HG03066 (cell line): ENCODE results near the gene ANKRD11.
"Not testable (repeated sequence)": the region's sequence is repeated elsewhere in the genome, so short reads cannot be mapped to it uniquely, and the experiment has no call there.

Experiments
- ATAC-seq: cut with Tn5 transposase; IDR thresholded peaks from one replicate; pipeline ENCODE4 v1.9.1; 2021; ENCODE audit warnings: low read depth; ENCODE audit not compliant: unreplicated experiment

ANKRD11 gene

GRCh38 chr16:89454378-89455125 lies 35.8 kb downstream of the ANKRD11 start:
- not testable (repeated sequence) for ATAC-seq

- ATAC-seq: no peak
Observed at GRCh38 chr16:89453501-89454321, 36.6 kb downstream of the ANKRD11 start.

DNA sequence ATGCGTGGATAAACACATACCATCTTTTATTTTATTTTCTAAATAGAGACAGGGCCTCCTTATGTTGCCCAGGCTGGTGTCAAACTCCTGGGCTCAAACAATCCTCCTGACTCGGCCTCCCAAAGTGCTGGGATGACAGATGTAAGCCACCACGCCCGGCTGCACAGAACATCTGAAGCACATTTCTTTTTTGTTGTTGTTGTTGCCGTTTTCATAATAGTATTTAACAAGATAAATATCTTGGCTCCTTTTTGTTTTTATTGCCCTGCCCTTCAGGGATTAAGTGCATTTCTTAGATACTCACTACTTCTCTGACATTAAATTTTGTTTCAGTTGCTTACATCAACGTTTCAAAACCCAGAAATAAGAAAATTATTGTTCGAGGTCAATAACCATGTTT lies 37.4 kb downstream of the ANKRD11 start:
- no peak for ATAC-seq

DNA sequence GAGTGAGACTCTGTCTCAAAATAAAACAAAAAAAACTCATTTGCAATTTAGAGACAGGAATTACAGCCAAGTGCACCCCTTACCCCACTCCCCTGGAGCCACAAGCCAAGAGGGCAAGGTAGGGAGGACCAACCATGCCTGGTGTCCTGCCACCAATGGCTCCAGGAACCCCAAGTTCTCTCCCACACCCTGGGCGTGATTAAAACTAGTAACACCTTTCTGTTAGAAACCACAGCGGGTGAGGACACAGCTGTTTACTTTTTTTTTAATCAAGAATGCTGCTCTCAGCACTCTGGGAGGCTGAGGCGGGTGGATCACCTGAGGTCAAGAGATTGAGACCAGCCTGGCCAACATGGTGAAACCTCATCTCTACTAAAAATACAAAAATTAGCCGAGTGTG lies 38.1 kb downstream of the ANKRD11 start:
- ATAC-seq: no peak

DNA sequence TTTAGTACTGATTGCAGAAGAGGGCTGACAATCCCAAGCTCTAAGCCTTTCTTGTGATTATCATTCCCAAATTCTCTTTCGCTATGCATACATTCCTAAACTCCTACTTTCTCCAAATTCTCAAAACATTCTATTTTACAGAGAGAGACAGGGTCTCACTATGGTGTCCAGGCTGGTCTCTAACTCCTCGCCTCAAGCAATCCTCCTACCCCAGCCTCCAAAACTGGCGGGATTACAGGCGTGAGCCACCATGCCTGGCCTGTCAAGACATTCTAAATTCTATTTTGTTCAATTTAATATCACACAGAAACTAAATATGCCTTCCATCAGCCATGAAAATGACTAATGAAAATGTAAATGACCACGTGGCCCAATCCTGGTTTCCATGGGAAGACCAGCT lies 39.8 kb downstream of the ANKRD11 start:
- ATAC-seq: no peak

- no peak for ATAC-seq
Observed at GRCh38 chr16:89449726-89450335, 40.5 kb downstream of the ANKRD11 start.

GRCh38 chr16:89448656-89449055 lies 41.7 kb downstream of the ANKRD11 start:
- ATAC-seq: no peak

GRCh38 chr16:89446975-89447293 lies 43.4 kb downstream of the ANKRD11 start:
- no peak for ATAC-seq

DNA sequence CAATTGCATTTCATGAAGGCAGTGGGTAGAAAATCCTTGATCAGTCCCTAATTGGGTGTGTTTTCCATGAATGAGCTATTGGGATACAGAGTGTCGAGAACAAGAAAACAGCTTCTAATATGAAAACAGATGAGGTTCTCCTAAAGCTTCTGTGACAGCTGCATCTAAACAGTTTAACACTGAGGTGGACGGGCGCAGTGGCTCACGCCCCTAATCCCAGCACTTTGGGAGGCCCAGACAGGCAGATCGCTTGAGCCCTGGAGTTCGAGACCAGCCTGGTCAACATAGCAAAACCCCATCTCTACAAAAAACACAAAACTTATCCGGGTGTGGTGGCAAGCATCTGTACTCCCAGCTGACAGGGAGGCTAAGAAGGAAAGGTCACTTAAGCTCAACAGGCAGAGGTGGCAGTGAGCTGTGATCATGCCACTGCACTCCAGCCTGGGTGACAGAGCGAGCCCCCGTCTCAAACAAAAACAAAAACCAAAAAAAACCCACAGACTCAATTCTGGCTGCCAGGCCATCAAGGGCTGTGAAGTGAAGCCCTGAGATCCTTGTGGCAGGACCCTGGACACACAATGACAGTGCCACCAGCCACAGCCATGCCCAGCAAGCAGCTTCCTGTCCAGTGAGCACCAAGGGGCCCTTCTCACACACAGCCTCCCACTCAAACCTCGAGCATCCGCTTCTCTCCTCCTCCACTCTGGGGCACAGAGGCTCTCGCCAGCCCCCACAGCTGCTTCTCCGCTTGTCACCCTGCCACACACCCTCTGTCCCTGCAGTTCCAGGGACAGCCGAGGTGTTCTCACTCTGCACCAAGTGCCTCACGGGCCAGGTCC lies 44.0 kb downstream of the ANKRD11 start:
- ATAC-seq: no peak

DNA sequence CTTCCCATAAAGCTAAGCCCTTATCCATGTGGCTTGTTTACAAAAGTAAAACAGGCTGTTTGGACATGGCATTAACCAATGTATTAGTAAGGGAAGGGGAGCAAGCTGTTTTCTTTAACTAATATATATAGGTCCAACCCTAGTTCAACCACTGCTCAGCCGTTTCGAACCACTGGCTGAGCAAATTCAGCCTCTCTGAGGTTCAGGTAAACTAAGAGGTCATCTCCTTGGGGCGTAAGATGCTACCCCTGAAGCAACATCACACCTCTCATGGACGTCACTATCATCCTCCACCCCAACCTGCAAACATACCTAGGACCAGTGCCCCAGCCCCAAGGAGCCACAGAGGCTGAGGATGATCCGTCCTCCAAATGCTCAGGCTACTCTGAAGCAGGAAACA lies 45.2 kb downstream of the ANKRD11 start:
- ATAC-seq: no peak

DNA sequence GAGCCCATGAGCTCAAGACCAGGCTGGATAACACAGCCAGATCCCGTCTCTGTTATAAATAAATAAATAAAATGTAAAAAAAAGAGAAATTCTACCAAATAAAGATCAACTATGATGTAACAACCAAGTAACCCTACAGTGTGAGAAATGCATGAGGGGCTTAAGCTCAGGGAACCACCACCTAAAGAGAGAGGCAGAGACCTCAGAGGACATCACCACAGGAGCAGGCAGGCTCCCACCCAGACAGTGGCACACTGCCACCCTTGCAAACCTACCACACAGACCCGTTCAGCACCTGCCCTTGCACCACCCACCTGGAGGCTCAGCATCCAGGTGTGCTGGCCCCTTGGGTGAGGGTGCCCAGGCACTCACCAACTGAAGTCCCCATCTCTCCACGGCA lies 45.6 kb downstream of the ANKRD11 start:
- ATAC-seq: no peak

DNA sequence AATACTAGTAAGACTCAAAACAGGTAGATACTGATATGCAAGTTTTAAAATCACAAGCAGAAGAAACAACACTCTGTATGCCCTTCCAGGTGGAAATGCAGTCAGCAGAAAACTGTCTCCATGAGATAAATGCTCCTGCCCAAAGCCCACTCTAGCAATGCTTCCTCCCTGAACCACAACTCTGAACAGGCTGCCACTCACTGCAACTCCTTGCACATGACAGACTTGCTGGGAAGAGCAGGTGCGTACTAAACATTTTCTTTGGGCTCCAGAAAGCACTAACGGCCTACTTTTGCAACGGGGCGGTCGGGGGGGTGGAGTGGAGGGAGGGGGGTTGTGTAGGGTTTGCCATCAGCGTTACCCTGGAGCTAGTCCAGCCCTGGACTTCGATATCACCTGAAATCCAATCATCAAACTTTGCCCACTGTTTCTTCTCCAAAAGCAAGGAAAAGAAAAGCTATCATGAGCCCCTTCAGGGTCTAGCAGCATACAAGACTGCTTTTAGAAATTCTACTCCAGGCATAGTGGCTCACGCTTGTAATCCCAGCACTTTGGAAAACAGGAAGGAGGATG lies 46.1 kb downstream of the ANKRD11 start:
- no peak for ATAC-seq

DNA sequence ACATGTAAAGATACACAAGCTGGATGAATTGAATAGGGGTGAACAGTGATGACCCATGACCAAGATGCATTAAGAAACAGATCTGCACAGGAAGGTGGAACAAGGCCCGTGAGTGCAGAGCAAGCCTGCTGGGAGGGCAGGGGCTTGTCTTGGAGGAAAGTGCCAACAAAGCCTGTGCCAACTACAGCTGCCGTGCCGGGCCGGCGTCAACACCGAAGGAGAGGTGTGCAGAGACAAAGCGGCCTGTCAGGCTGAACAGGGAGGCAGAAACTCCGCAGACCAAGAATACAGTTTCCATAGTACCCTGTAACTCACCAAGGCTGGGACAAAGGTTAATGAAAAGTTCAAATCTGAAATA lies 46.7 kb downstream of the ANKRD11 start:
- ATAC-seq: no peak

GRCh38 chr16:89442990-89443726 lies 47.2 kb downstream of the ANKRD11 start:
- no peak for ATAC-seq

DNA sequence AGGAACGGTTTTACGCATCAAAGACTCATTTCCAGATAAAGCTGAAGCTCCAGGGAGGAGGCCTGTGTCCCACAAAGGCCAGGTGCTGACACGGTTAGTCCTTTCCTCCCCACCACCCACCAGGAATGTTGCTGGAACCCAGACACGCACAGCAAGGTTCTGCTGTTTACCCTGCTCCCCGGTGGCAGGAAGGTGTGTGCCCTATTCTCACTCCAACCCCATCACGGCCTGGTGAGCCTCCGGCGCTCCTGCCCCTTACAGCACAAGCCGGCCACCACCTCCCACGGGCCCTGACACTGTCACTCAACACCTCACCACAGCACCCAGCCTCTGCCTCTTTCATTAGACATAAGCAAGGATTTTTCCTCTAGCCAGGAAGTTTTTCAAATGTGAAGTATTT lies 47.8 kb downstream of the ANKRD11 start:
- ATAC-seq: no peak

DNA sequence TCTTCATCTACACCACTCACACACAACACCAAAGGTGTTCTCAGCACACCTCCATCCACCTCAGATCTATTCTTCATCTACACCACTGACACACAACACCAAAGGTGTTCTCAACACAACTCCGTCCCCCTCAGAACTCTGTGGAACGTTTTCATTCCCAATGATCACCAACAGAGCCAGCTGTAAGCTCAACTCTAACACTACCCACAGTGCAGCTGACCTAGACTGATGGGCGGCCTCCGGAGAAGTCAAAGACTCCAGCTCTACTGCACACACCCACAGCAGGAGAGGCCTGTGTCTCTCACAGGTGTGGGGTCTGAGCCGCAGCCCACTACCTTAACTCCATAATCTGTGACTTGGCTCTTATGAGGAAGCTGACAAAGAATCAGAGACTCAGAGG lies 50.7 kb downstream of the ANKRD11 start:
- no peak for ATAC-seq

- no peak for ATAC-seq
Observed at GRCh38 chr16:89437991-89438390, 52.4 kb downstream of the ANKRD11 start.

DNA sequence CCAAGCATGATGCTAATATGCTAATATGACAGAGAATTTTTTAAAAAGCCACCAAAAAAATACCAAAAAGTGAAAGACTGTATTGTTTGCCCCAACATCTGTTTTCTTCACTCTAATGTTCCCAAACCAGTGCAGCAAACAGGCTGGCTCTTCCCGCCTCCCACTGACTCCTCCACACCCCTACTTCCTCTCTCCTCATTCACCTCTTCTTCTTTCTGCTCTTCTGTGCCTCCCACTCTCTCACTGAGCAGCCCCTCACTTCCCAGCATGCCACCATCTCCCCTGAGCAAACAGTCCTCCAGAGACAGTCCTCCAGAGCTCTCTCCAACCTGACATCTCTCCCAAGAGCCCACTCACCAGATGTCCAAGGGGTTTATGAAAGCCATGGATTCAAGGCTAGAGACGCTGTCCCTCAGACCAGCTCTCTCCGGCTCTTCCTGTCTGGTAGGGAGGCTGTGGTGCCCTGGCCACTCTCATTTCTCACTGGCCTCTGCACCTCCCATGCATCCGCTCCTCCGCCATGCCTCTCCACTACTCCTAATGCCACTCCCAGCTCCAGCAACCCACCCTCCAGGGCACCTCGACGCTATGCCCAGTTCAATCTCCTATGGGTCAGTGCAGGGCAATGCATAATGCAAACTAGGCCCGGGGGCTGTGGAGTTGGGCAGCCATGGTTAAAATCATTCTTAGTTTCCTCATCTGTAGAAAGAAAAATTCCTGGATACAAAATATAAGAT lies 52.9 kb downstream of the ANKRD11 start:
- no peak for ATAC-seq

DNA sequence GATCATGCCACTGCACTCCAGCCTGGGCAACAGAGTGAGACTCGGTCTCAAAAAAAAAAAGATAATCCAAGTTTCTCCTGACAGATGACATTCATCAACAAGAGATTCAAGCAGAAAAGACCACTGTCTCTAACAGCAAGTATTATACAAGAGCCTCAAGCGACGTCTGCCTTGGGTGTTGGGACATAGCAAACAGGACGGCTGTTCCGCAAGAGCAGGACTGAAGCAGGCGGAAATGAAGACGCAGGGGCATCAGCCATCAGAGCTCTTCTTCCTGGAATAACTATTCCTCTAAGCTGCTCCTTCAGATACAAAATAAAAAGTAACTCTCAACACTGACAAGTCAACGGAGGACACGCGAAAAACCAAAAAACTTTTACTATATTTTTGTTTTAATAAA lies 54.0 kb downstream of the ANKRD11 start:
- ATAC-seq: no peak
